HEK293 (cell line): Measurements from ENCODE around the gene KCNAB2.
A peak's percentile ranks its signal among the peaks of the same experiment; 100 is the strongest.

Experiments used
- CTCF ChIA-PET: fragments of 350-600 bp; formaldehyde crosslinking; extraction: SDS; loops from one replicate; lab custom pipeline; 2021; ENCODE audit warnings: antibody characterized with exemption; lab: Yijun Ruan, JAX
- POLR2A ChIA-PET: fragments of 300-600 bp; formaldehyde crosslinking; extraction: SDS; loops from one replicate; lab custom pipeline; 2020; ENCODE audit warnings: antibody characterized with exemption, inconsistent platforms; lab: Yijun Ruan, JAX
- H3K27ac ChIP-seq: fragments of 200-500 bp; sonication (Bioruptor generic); 2 replicates; pipeline ENCODE4 v1.5.1; 2014; ENCODE audit warnings: low read depth, low read length, control low read depth, inconsistent platforms; ENCODE audit errors: extremely low read depth
- H3K36me3 ChIP-seq, 2 experiments: fragments of 200-500 bp in 1 of 2; sonication (Bioruptor generic) in 1 of 2; 1 replicate in 1 of 2; 2 replicates in 1 of 2; pipeline ENCODE4 v1.5.1; 2014 to 2017; ENCODE audit warnings: inconsistent platforms in 2 of 2, low read length in 2 of 2; ENCODE audit not compliant: control insufficient read depth in 2 of 2, insufficient read depth in 1 of 2
- H3K4me1 ChIP-seq: fragments of 200-500 bp; sonication (Bioruptor generic); 2 replicates; pipeline ENCODE4 v1.5.1; 2014; ENCODE audit warnings: mild to moderate bottlenecking, low read length, inconsistent platforms; ENCODE audit not compliant: control insufficient read depth, insufficient read depth
- H3K4me3 ChIP-seq: 2 replicates; pipeline ENCODE4 v1.5.1; 2011; ENCODE audit warnings: low read depth, mild to moderate bottlenecking, control low read depth, low read length, moderate library complexity
- H3K9me3 ChIP-seq: fragments of 200-500 bp; sonication (Bioruptor generic); 2 replicates; pipeline ENCODE4 v1.5.1; 2014; ENCODE audit warnings: low read depth, low read length, inconsistent platforms; ENCODE audit not compliant: control insufficient read depth, insufficient read depth
- BCL11A ChIP-seq: fragments of 450-650 bp; formaldehyde crosslinking; IDR thresholded peaks from 2 replicates; pipeline ENCODE4 v1.5.1; 2016; ENCODE audit warnings: low read depth, missing biosample characterization, missing genetic modification characterization
- CTCF ChIP-seq: fragments of 450-650 bp; formaldehyde crosslinking; IDR thresholded peaks from 2 replicates; pipeline ENCODE4 v1.5.1; 2016; ENCODE audit warnings: missing biosample characterization, missing genetic modification characterization
- GLI4 ChIP-seq: fragments of 450-650 bp; formaldehyde crosslinking; IDR thresholded peaks from 2 replicates; pipeline ENCODE4 v1.5.1; 2016; ENCODE audit warnings: missing biosample characterization, missing genetic modification characterization
- GLIS1 ChIP-seq: fragments of 450-650 bp; formaldehyde crosslinking; IDR thresholded peaks from 2 replicates; pipeline ENCODE4 v1.5.1; 2016; ENCODE audit warnings: missing biosample characterization, missing genetic modification characterization
- GLIS2 ChIP-seq: fragments of 450-650 bp; formaldehyde crosslinking; IDR thresholded peaks from 2 replicates; pipeline ENCODE4 v1.5.1; 2016; ENCODE audit warnings: missing biosample characterization, missing genetic modification characterization
- SP2 ChIP-seq: fragments of 450-650 bp; formaldehyde crosslinking; IDR thresholded peaks from 2 replicates; pipeline ENCODE4 v1.5.1; 2016; ENCODE audit warnings: missing biosample characterization, missing genetic modification characterization
- ZBTB48 ChIP-seq: fragments of 450-650 bp; formaldehyde crosslinking; IDR thresholded peaks from 2 replicates; pipeline ENCODE4 v1.5.1; 2016; ENCODE audit warnings: missing biosample characterization, missing genetic modification characterization
- ZIC2 ChIP-seq: fragments of 450-650 bp; formaldehyde crosslinking; IDR thresholded peaks from 2 replicates; pipeline ENCODE4 v1.5.1; 2016; ENCODE audit warnings: missing biosample characterization, missing genetic modification characterization
- ZNF133 ChIP-seq: fragments of 450-650 bp; formaldehyde crosslinking; IDR thresholded peaks from 2 replicates; pipeline ENCODE4 v1.5.1; 2016; ENCODE audit warnings: missing biosample characterization, missing genetic modification characterization
- ZNF146 ChIP-seq: fragments of 450-650 bp; formaldehyde crosslinking; IDR thresholded peaks from 2 replicates; pipeline ENCODE4 v1.5.1; 2016; ENCODE audit warnings: missing biosample characterization, missing genetic modification characterization
- ZNF341 ChIP-seq: fragments of 450-650 bp; formaldehyde crosslinking; IDR thresholded peaks from 2 replicates; pipeline ENCODE4; 2016; ENCODE audit warnings: low read depth, missing biosample characterization, missing genetic modification characterization
- ZNF423 ChIP-seq: fragments of 450-650 bp; formaldehyde crosslinking; IDR thresholded peaks from 2 replicates; pipeline ENCODE4 v1.5.1; 2016; ENCODE audit warnings: missing biosample characterization, missing genetic modification characterization
- ZNF510 ChIP-seq: fragments of 450-650 bp; formaldehyde crosslinking; IDR thresholded peaks from 2 replicates; pipeline ENCODE4 v1.5.1; 2018; ENCODE audit warnings: mild to moderate bottlenecking, missing genetic modification characterization, missing biosample characterization; ENCODE audit not compliant: insufficient replicate concordance
- ZNF629 ChIP-seq: fragments of 450-650 bp; formaldehyde crosslinking; IDR thresholded peaks from 2 replicates; pipeline ENCODE4 v1.5.1; 2017; ENCODE audit warnings: missing biosample characterization, missing genetic modification characterization
- ZNF670 ChIP-seq: fragments of 450-650 bp; formaldehyde crosslinking; IDR thresholded peaks from 2 replicates; pipeline ENCODE4 v1.5.1; 2016; ENCODE audit warnings: missing biosample characterization, missing genetic modification characterization, low read depth
- ZNF747 ChIP-seq: fragments of 450-650 bp; formaldehyde crosslinking; IDR thresholded peaks from 2 replicates; pipeline ENCODE4 v1.5.1; 2016; ENCODE audit warnings: missing biosample characterization, missing genetic modification characterization
- TF ChIP-seq, protein P1 (sequence below): fragments of 450-650 bp; IDR thresholded peaks from 2 replicates; pipeline ENCODE4 v1.5.1; 2018; ENCODE audit warnings: missing biosample characterization, mild to moderate bottlenecking, missing genetic modification characterization
- TF ChIP-seq, protein P2 (sequence below): fragments of 450-650 bp; formaldehyde crosslinking; IDR thresholded peaks from 2 replicates; pipeline ENCODE4 v1.5.1; 2016; ENCODE audit warnings: missing biosample characterization, missing genetic modification characterization

The KCNAB2 gene

GRCh38 chr1:6001992-6002576 lies 43.6 kb upstream of the KCNAB2 start:
- H3K27ac ChIP-seq = no peak overlapping the region
- ChIA-PET CTCF (interaction anchor here (0.7 to 1.6 kb wide), 3 partner anchors 19 to 39 kb away, joined by 3 to 5 read pairs (median 3); no protein-coding TSS in a partner anchor), POLR2A (interaction anchor here (1.4 kb wide), 1 partner anchor 9 kb away, joined by 6 read pairs; no protein-coding TSS in a partner anchor)
- no peak overlapping the region for H3K4me3 ChIP-seq
- H3K9me3 ChIP-seq = no peaks in the 10 kb centered on the region
- H3K36me3 ChIP-seq = no peaks in the 10 kb centered on the region
- peaks cover 10% of the 10 kb centered on the region for H3K4me1 ChIP-seq
- TF ChIP-seq ZBTB48 (tag by site-specific recombination) (peak; percentile 39; the same call in 1 of the 2 replicates), ZNF341 (peak; percentile 83), GLIS2 (tag by site-specific recombination) (0 out of 2 replicates have a peak, but pooled peaks have one; percentile 59), GLIS1 (tag by site-specific recombination) (peak; percentile 97), ZNF670 (tag by site-specific recombination) (no peak), ZIC2 (peak; percentile 94), GLI4 (tag by site-specific recombination) (no peak), ZNF423 (peak; percentile 77)

DNA sequence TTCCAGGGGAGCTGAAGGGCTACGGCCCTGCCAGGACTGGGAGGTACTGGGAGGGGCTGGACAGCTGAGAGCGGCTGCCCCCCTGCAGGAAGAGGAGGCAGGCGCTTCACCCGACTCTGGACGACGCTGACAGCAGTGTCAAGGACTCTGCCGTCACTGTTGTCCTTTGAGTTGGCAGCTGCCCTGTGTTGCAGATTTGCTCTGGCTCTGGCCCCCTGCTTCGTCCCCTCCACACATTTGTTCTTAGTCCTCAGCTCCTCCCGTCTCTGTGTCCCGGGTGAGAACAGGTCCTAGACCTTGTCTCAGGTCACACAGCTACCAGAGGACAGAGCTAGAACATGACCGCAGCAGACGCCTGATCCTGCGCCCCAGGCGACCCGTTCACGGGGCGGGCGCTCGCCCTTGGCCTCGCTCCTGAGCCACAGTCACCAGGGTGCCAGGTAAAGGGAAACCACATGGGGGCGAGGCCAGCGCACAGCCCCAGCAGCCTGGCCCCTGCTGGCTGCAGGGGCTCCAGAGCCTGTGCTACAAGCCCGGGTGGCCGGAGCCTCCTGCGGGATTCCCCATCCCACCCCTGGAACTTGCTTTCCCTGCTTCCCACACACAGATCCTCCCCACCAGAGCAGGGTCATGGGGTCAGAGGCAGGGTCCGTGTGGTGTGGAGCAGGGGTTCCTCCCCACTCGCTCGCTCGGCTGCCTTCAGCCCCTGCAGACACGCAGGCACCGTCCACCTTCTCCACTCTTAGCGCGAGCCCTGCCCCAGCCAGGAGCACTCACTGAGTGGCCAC lies 42.8 kb upstream of the KCNAB2 start:
- ChIA-PET POLR2A (interaction anchor here (1.4 kb wide), 2 partner anchors 10 to 13 kb away, joined by 3 to 6 read pairs; no protein-coding TSS in a partner anchor), CTCF (interaction anchor here (0.7 to 1.6 kb wide), 3 partner anchors 20 to 39 kb away, joined by 3 to 5 read pairs (median 3); no protein-coding TSS in a partner anchor)
- no peak overlapping the region for H3K27ac ChIP-seq
- no peak for TF ChIP-seq ZNF629 (tag by site-specific recombination)
- TF ChIP-seq ZNF146 (tag by site-specific recombination) = no peak
- no peak for TF ChIP-seq ZNF510
- TF ChIP-seq SP2 = no peak
- peak; percentile 56; the same call in 1 of the 2 replicates for TF ChIP-seq ZIC2
- peak; percentile 29; the same call in 1 of the 2 replicates for TF ChIP-seq CTCF (tag by site-specific recombination)
- TF ChIP-seq ZNF747 (tag by site-specific recombination) = no peak
- TF ChIP-seq, protein P1, sequence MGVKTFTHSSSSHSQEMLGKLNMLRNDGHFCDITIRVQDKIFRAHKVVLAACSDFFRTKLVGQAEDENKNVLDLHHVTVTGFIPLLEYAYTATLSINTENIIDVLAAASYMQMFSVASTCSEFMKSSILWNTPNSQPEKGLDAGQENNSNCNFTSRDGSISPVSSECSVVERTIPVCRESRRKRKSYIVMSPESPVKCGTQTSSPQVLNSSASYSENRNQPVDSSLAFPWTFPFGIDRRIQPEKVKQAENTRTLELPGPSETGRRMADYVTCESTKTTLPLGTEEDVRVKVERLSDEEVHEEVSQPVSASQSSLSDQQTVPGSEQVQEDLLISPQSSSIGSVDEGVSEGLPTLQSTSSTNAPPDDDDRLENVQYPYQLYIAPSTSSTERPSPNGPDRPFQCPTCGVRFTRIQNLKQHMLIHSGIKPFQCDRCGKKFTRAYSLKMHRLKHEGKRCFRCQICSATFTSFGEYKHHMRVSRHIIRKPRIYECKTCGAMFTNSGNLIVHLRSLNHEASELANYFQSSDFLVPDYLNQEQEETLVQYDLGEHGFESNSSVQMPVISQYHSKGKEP (tag by site-specific recombination) = no peak
- no peak for TF ChIP-seq ZNF133 (tag by site-specific recombination)
- TF ChIP-seq BCL11A (tag by site-specific recombination) = no peak
- TF ChIP-seq, protein P2, sequence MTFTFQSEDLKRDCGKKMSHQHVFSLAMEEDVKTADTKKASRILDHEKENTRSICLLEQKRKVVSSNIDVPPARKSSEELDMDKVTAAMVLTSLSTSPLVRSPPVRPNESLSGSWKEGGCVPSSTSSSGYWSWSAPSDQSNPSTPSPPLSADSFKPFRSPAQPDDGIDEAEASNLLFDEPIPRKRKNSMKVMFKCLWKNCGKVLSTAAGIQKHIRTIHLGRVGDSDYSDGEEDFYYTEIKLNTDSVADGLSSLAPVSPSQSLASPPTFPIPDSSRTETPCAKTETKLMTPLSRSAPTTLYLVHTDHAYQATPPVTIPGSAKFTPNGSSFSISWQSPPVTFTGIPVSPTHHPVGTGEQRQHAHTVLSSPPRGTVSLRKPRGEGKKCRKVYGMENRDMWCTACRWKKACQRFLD (tag by site-specific recombination) = no peak
- TF ChIP-seq ZNF423 = 0 out of 2 replicates have a peak, but pooled peaks have one; percentile 19
- H3K4me3 ChIP-seq = no peak overlapping the region
- no peaks in the 10 kb centered on the region for H3K36me3 ChIP-seq
- H3K9me3 ChIP-seq = no peaks in the 10 kb centered on the region
- H3K4me1 ChIP-seq = peaks cover 10% of the 10 kb centered on the region
